PC-9 (cell line): Measurements from ENCODE around the gene DLEC1.

Experiments used
- EZH2 ChIP-seq: fragments of 200-600 bp; sonication (generic); IDR thresholded peaks from 2 replicates; pipeline ENCODE4 v1.8.0; 2017; ENCODE audit warnings: antibody characterized with exemption, low read depth
- TF ChIP-seq, protein P1 (sequence below): fragments of 200-600 bp; sonication (generic); conservative IDR thresholded peaks from 2 replicates; pipeline ENCODE4 v1.6.1; 2017; ENCODE audit warnings: mixed run types, antibody characterized with exemption, mild to moderate bottlenecking, moderate library complexity

DNA sequence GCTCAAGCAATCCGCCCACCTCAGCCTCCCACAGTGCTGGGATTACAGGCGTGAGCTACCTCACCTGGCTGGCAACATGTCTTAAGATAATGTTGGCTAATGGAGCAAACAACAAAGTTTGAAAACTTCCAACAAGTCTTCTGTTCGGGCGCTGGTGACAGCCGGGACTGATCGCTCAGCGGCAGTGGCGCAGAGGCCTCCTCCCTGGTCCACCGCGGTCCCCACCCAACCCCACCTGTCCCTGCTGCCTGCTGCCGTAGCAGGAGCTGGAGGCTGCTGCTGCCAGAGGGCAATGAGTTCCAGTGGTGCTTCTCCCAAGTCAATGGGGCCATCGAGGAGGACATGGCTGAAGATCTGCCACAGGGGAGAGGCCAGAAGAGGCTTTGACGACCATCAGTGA, 12.1 kb downstream of the DLEC1 start:
- TF ChIP-seq, protein P1, sequence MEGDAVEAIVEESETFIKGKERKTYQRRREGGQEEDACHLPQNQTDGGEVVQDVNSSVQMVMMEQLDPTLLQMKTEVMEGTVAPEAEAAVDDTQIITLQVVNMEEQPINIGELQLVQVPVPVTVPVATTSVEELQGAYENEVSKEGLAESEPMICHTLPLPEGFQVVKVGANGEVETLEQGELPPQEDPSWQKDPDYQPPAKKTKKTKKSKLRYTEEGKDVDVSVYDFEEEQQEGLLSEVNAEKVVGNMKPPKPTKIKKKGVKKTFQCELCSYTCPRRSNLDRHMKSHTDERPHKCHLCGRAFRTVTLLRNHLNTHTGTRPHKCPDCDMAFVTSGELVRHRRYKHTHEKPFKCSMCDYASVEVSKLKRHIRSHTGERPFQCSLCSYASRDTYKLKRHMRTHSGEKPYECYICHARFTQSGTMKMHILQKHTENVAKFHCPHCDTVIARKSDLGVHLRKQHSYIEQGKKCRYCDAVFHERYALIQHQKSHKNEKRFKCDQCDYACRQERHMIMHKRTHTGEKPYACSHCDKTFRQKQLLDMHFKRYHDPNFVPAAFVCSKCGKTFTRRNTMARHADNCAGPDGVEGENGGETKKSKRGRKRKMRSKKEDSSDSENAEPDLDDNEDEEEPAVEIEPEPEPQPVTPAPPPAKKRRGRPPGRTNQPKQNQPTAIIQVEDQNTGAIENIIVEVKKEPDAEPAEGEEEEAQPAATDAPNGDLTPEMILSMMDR: no peak
- TF ChIP-seq EZH2: no peak
